IPS-20b (cell line): ENCODE results near the gene ZNF680.

Experiments used
- H3K27ac ChIP-seq: one replicate; pipeline ENCODE4 v1.5.1; 2013; ENCODE audit warnings: low read length
- H3K27me3 ChIP-seq: 2 replicates; pipeline ENCODE4 v1.6.1; 2013; ENCODE audit warnings: mild to moderate bottlenecking, low read length, inconsistent platforms; ENCODE audit not compliant: insufficient read depth
- H3K36me3 ChIP-seq: 2 replicates; pipeline ENCODE4 v1.6.1; 2013; ENCODE audit warnings: low read depth, mild to moderate bottlenecking, inconsistent platforms, low read length, moderate library complexity; ENCODE audit not compliant: insufficient read depth
- H3K4me1 ChIP-seq: 2 replicates; pipeline ENCODE4 v1.6.1; 2013; ENCODE audit warnings: mild to moderate bottlenecking, control low read depth, inconsistent platforms, low read length, moderate library complexity; ENCODE audit not compliant: insufficient read depth
- H3K4me3 ChIP-seq: 2 replicates; pipeline ENCODE4 v1.5.1; 2013; ENCODE audit warnings: mild to moderate bottlenecking, low read length, inconsistent platforms
- H3K9ac ChIP-seq: 2 replicates; pipeline ENCODE4 v1.6.1; 2013; ENCODE audit warnings: low read depth, mild to moderate bottlenecking, inconsistent platforms, low read length, moderate library complexity
- H3K9me3 ChIP-seq: 2 replicates; pipeline ENCODE4 v1.6.1; 2013; ENCODE audit warnings: mild to moderate bottlenecking, low read depth, low read length, inconsistent platforms; ENCODE audit not compliant: insufficient read depth

The ZNF680 gene

DNA sequence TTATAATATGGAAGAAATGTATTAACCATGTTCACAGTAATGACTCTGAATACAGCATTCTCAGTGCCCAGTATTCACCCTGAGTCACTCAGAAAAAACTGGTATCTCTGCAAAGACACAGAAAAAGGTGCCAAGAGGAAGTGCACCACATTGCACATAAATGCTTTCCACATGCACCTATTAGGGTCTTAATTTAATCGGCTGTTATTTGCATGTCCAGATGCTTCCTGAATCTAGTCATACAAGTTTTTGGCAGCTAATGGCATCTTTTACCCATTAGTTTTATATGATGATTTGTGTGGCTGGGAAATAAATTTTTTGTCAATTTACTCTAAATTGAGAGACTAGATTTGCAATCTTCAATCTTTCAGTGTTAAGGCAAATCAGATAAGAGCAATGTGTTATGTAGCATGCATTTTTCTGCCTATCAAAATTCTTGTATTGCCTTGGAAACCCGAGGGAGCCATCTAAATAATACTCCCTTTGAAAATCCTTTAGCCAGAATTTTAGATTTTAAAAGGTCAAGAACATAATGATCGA is 58.2 kb downstream of the ZNF680 start:
- H3K4me1 ChIP-seq, result no peaks in the 10 kb centered on the region
- H3K9ac ChIP-seq, result no peak overlapping the region
- H3K27ac ChIP-seq, result no peak overlapping the region
- peaks cover 77% of the 10 kb centered on the region for H3K9me3 ChIP-seq
- no peaks in the 10 kb centered on the region; the same call in 1 of the 2 replicates for H3K36me3 ChIP-seq
- no peak overlapping the region for H3K4me3 ChIP-seq
- no peaks in the 10 kb centered on the region for H3K27me3 ChIP-seq

DNA sequence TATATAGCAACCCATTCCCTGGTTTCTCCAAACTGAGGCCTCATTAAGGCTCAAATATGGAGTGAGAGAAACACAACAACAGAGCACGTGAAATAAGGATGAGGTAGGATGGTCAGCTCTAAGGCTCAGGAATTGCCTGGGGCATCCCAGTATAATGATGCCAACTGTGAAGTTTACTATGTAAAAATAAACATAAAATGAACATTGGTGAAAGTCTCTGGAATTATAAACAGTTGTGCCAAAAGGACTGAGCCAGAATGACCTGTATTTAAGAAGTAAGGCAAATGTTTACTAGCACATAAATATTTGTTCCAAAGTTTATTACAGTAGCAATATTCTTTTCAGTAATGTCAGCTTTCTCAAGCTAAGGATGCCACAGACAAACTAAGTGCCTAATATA is 64.6 kb downstream of the ZNF680 start:
- Histone ChIP-seq H3K27me3 (no peaks in the 10 kb centered on the region), H3K4me3 (no peak overlapping the region), H3K36me3 (no peaks in the 10 kb centered on the region), H3K4me1 (no peaks in the 10 kb centered on the region), H3K9ac (no peak overlapping the region), H3K9me3 (peaks cover 93% of the 10 kb centered on the region), H3K27ac (no peak overlapping the region)

GRCh38 chr7:64494912-64495461 is 67.9 kb downstream of the ZNF680 start:
- Histone ChIP-seq H3K9me3 (peaks cover 88% of the 10 kb centered on the region), H3K4me1 (no peaks in the 10 kb centered on the region), H3K4me3 (no peak overlapping the region), H3K9ac (no peak overlapping the region), H3K27me3 (no peaks in the 10 kb centered on the region), H3K27ac (no peak overlapping the region), H3K36me3 (no peaks in the 10 kb centered on the region)

DNA sequence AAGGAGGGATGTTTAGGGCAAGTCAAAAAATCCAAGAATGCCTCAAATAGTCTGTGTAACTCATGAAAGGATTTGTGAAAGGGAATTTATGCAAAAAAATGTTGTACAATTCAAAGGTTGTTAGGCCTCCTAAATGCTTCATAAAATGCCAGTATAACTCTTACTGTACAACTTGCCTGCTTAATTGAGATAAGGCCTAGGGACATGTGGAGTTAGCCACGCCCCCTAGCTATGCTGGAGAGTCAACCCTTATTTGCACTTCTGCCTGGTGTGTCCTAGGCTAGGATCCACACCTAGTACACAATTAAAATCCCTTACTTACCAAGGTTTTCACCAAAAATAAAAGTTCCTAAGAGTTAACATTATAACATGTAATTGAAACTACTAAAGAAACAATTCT is 77.2 kb downstream of the ZNF680 start:
- Histone ChIP-seq H3K9me3 (peaks cover 91% of the 10 kb centered on the region), H3K9ac (no peak overlapping the region), H3K4me1 (no peaks in the 10 kb centered on the region), H3K27me3 (no peaks in the 10 kb centered on the region), H3K36me3 (no peaks in the 10 kb centered on the region), H3K4me3 (no peak overlapping the region), H3K27ac (no peak overlapping the region)
